Tibial artery (tissue), 4 donors: Measurements from ENCODE around the gene MKNK1.

Source experiments
- DNase-seq, 2 donors: peaks; one replicate each; pipeline ENCODE4 v3.0.0-alpha.2; 2019
- H3K27ac ChIP-seq, 2 donors: fragments of 200-600 bp; sonication (generic) in 1 of 2; 1 replicate in 1 of 2; 2 replicates in 1 of 2; pipeline ENCODE4 v1.5.1; 2018 to 2019; ENCODE audit warnings: mild to moderate bottlenecking in 1 of 2
- H3K27me3 ChIP-seq, 2 donors: fragments of 200-600 bp; sonication (generic) in 1 of 2; one replicate each; pipeline versions ENCODE4 v1.5.1 to v1.6.0; 2016 to 2019
- H3K36me3 ChIP-seq, 3 donors: fragments of 200-600 bp; sonication (generic) in 2 of 3; one replicate each; pipeline ENCODE4 v1.5.1; 2016 to 2019; ENCODE audit warnings: mild to moderate bottlenecking in 2 of 3
- H3K4me1 ChIP-seq, 4 donors: fragments of 200-600 bp; sonication (generic) in 2 of 4; 1 replicate in 3 of 4; 2 replicates in 1 of 4; pipeline ENCODE4 v1.5.1; 2016 to 2019
- H3K4me3 ChIP-seq, 2 donors: fragments of 200-600 bp; sonication (generic) in 1 of 2; 1 replicate in 1 of 2; 2 replicates in 1 of 2; pipeline ENCODE4 v1.5.1; 2018 to 2019; ENCODE audit warnings: mild to moderate bottlenecking in 2 of 2
- H3K9me3 ChIP-seq, 3 donors: fragments of 200-600 bp; sonication (generic) in 1 of 3; one replicate each; pipeline ENCODE4 v1.5.1; 2016 to 2019
- intact Hi-C: fragments of 100-400 bp; cut with DNase I; formaldehyde crosslinking; loops from one replicate; pipeline ENCODE4 v1.15.0; 2023; ENCODE audit warnings: low total_unique reads
- TF ChIP-seq, protein P1 (sequence below), 2 experiments: fragments of 200-600 bp in 1 of 2; fragments of 450-650 bp in 1 of 2; IDR thresholded peaks; one replicate each; pipeline ENCODE4 v1.5.1; 2017 to 2019; ENCODE audit warnings: antibody characterized with exemption in 2 of 2, mild to moderate bottlenecking in 1 of 2, moderate library complexity in 1 of 2

The MKNK1 gene

DNA sequence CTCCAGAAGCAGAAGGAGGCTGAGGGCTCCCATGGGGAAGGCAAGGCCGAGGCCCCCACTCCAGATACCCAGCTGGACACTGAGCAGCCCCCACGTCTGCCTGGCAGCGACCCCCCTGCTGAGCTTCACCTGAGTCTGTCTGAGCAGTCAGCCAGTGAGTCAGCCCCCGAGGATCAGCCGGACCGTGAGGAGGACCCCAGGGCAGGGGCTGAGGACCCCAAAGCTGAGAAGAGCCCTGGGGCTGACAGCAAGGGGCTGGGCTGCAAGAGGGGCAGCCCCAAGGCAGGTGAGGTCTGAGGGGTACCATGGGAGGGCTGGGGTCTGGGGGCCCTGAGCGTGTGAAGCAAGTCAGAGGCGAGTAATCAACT lies 93.1 kb downstream of the MKNK1 start:
- Histone ChIP-seq H3K4me3 (no peak overlapping the region), H3K27ac (no peak overlapping the region), H3K9me3 (no peaks in the 10 kb centered on the region), H3K4me1 (no peaks in the 10 kb centered on the region), H3K36me3 (no peaks in the 10 kb centered on the region), H3K27me3 (peaks cover 0 to 28% of the 10 kb centered on the region in 2 donors)
- intact Hi-C loops = no loop called here
- TF ChIP-seq, protein P1, sequence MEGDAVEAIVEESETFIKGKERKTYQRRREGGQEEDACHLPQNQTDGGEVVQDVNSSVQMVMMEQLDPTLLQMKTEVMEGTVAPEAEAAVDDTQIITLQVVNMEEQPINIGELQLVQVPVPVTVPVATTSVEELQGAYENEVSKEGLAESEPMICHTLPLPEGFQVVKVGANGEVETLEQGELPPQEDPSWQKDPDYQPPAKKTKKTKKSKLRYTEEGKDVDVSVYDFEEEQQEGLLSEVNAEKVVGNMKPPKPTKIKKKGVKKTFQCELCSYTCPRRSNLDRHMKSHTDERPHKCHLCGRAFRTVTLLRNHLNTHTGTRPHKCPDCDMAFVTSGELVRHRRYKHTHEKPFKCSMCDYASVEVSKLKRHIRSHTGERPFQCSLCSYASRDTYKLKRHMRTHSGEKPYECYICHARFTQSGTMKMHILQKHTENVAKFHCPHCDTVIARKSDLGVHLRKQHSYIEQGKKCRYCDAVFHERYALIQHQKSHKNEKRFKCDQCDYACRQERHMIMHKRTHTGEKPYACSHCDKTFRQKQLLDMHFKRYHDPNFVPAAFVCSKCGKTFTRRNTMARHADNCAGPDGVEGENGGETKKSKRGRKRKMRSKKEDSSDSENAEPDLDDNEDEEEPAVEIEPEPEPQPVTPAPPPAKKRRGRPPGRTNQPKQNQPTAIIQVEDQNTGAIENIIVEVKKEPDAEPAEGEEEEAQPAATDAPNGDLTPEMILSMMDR (IDR thresholded peaks at IDR 0.05) = no peak
- DNase-seq = no peak

DNA sequence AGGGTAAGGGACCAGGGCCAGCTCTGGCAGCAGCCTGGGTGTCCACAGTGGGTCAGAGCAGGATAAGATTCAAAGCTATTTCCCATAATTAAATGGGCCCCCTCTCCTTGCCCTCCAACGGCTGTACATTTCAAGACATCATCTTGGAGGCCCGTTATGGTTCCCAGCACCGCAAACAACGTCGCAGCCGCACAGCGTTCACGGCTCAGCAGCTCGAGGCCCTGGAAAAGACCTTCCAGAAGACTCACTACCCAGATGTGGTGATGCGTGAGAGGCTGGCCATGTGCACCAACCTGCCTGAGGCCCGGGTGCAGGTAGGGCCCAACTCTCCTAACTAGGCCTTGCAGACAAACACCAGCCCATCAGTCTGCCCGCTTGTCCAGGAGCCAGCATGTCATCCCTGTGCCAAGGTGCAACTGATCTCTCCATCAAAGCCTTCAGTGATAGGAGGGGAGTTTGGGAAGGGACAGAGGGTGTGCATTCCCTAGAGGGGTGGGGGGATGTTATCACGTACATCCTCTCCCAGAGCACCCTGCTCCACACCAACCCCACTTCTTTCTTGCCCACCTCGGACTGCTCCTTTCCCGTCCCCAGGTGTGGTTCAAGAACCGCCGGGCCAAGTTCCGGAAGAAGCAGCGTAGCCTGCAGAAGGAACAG lies 93.6 kb downstream of the MKNK1 start:
- no peaks in the 10 kb centered on the region for H3K4me1 ChIP-seq
- TF ChIP-seq, protein P1 (IDR thresholded peaks at IDR 0.05) = no peak
- intact Hi-C loops = no loop called here
- H3K36me3 ChIP-seq = no peaks in the 10 kb centered on the region
- no peak overlapping the region for H3K4me3 ChIP-seq
- H3K9me3 ChIP-seq = no peaks in the 10 kb centered on the region
- H3K27ac ChIP-seq = no peak overlapping the region
- DNase-seq = no peak
- H3K27me3 ChIP-seq = peaks cover 0 to 28% of the 10 kb centered on the region in 2 donors

DNA sequence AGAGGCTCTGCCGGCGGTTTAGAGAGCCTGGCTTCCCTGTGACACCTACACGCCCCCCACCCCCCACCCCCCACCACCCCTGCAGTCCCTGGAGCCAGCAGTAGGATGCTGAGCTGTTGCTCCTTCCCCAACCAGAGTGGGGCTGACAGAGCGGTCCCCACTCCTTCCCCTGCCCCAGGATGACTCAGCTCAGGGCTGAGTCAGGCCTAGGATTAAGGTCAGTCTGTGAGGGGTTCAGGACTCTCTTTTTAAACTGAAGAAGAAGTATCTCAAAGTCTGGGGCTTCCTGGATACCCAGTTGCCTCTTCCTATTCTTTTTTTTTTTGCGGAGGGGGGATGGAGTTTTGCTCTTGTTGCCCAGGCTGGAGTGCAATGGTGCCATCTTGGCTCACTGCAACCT lies 95.3 kb downstream of the MKNK1 start:
- H3K36me3 ChIP-seq = no peaks in the 10 kb centered on the region
- intact Hi-C loops = no loop called here
- DNase-seq = no peak
- no peak overlapping the region for H3K27ac ChIP-seq
- H3K9me3 ChIP-seq = no peaks in the 10 kb centered on the region
- TF ChIP-seq, protein P1 (IDR thresholded peaks at IDR 0.05) = no peak
- no peak overlapping the region for H3K4me3 ChIP-seq
- H3K4me1 ChIP-seq = no peaks in the 10 kb centered on the region
- peaks cover 0 to 28% of the 10 kb centered on the region in 2 donors for H3K27me3 ChIP-seq
